ENCODE measurements around the gene PLCB4. TPM values are rescaled to one million over a fixed set of nuclear protein-coding genes. Genes with fewer than 3 reads are reported as not detected.

Gene PLCB4
- total and polyA plus RNA-seq, 2 experiments from 2014 or later = 6.5 to 16.1 TPM

GRCh38 chr20:9360431-9360830 is 291.5 kb downstream of the PLCB4 start:
- DNase-seq (ENCODE audit: low spot score) = no peak
- no peaks in the 10 kb centered on the region for H3K27me3 ChIP-seq (ENCODE audit: insufficient read depth)
- H4K20me1 ChIP-seq (replicated peaks; ENCODE audit: insufficient read depth) = no peaks in the 10 kb centered on the region
- H2AFZ ChIP-seq = no peak overlapping the region
- H3K4me2 ChIP-seq = no peak overlapping the region
- no peak overlapping the region for H3K27ac ChIP-seq (ENCODE audit: low read depth)
- no peaks in the 10 kb centered on the region for H3K79me2 ChIP-seq (replicated peaks; ENCODE audit: insufficient read depth)
- H3K9me2 ChIP-seq (ENCODE audit: insufficient read depth) = no peaks in the 10 kb centered on the region
- Mint-ChIP-seq H3K9me3 (no peaks in the 10 kb centered on the region), H3K4me1 (no peaks in the 10 kb centered on the region), H3K4me3 (no peak overlapping the region), H3K36me3 (ENCODE audit: low read depth) (peaks cover 4% of the 10 kb centered on the region; the same call in 1 of the 3 replicates), H3K27ac (no peak overlapping the region; the same call in 1 of the 2 replicates), H3K27me3 (ENCODE audit: insufficient read depth, low read depth, poor library complexity) (no peaks in the 10 kb centered on the region)
- H3K4me3 ChIP-seq = no peak overlapping the region
- no peaks in the 10 kb centered on the region for H3F3A ChIP-seq (replicated peaks; ENCODE audit: low read depth)
- H3K36me3 ChIP-seq (ENCODE audit: insufficient read depth) = no peaks in the 10 kb centered on the region
- H3K4me1 ChIP-seq (ENCODE audit: insufficient read depth) = no peaks in the 10 kb centered on the region
- no peak for TF ChIP-seq EZH2 (IDR thresholded peaks at IDR 0.05; ENCODE audit: low read depth, unreplicated experiment)
- TF ChIP-seq EZH2phosphoT487 (IDR thresholded peaks at IDR 0.05; ENCODE audit: unreplicated experiment) = no peak
- no peak for TF ChIP-seq JUNB (IDR thresholded peaks at IDR 0.05; ENCODE audit: unreplicated experiment)
- TF ChIP-seq, protein P1, sequence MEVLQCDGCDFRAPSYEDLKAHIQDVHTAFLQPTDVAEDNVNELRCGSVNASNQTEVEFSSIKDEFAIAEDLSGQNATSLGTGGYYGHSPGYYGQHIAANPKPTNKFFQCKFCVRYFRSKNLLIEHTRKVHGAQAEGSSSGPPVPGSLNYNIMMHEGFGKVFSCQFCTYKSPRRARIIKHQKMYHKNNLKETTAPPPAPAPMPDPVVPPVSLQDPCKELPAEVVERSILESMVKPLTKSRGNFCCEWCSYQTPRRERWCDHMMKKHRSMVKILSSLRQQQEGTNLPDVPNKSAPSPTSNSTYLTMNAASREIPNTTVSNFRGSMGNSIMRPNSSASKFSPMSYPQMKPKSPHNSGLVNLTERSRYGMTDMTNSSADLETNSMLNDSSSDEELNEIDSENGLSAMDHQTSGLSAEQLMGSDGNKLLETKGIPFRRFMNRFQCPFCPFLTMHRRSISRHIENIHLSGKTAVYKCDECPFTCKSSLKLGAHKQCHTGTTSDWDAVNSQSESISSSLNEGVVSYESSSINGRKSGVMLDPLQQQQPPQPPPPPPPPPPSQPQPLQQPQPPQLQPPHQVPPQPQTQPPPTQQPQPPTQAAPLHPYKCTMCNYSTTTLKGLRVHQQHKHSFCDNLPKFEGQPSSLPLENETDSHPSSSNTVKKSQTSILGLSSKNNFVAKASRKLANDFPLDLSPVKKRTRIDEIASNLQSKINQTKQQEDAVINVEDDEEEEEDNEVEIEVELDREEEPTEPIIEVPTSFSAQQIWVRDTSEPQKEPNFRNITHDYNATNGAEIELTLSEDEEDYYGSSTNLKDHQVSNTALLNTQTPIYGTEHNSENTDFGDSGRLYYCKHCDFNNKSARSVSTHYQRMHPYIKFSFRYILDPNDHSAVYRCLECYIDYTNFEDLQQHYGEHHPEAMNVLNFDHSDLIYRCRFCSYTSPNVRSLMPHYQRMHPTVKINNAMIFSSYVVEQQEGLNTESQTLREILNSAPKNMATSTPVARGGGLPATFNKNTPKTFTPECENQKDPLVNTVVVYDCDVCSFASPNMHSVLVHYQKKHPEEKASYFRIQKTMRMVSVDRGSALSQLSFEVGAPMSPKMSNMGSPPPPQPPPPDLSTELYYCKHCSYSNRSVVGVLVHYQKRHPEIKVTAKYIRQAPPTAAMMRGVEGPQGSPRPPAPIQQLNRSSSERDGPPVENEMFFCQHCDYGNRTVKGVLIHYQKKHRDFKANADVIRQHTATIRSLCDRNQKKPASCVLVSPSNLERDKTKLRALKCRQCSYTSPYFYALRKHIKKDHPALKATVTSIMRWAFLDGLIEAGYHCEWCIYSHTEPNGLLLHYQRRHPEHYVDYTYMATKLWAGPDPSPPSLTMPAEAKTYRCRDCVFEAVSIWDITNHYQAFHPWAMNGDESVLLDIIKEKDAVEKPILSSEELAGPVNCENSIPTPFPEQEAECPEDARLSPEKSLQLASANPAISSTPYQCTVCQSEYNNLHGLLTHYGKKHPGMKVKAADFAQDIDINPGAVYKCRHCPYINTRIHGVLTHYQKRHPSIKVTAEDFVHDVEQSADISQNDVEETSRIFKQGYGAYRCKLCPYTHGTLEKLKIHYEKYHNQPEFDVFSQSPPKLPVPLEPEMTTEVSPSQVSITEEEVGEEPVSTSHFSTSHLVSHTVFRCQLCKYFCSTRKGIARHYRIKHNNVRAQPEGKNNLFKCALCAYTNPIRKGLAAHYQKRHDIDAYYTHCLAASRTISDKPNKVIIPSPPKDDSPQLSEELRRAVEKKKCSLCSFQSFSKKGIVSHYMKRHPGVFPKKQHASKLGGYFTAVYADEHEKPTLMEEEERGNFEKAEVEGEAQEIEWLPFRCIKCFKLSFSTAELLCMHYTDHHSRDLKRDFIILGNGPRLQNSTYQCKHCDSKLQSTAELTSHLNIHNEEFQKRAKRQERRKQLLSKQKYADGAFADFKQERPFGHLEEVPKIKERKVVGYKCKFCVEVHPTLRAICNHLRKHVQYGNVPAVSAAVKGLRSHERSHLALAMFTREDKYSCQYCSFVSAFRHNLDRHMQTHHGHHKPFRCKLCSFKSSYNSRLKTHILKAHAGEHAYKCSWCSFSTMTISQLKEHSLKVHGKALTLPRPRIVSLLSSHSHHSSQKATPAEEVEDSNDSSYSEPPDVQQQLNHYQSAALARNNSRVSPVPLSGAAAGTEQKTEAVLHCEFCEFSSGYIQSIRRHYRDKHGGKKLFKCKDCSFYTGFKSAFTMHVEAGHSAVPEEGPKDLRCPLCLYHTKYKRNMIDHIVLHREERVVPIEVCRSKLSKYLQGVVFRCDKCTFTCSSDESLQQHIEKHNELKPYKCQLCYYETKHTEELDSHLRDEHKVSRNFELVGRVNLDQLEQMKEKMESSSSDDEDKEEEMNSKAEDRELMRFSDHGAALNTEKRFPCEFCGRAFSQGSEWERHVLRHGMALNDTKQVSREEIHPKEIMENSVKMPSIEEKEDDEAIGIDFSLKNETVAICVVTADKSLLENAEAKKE (CRISPR knock-in tag; IDR thresholded peaks at IDR 0.05) = no peak
- TF ChIP-seq, protein P2, sequence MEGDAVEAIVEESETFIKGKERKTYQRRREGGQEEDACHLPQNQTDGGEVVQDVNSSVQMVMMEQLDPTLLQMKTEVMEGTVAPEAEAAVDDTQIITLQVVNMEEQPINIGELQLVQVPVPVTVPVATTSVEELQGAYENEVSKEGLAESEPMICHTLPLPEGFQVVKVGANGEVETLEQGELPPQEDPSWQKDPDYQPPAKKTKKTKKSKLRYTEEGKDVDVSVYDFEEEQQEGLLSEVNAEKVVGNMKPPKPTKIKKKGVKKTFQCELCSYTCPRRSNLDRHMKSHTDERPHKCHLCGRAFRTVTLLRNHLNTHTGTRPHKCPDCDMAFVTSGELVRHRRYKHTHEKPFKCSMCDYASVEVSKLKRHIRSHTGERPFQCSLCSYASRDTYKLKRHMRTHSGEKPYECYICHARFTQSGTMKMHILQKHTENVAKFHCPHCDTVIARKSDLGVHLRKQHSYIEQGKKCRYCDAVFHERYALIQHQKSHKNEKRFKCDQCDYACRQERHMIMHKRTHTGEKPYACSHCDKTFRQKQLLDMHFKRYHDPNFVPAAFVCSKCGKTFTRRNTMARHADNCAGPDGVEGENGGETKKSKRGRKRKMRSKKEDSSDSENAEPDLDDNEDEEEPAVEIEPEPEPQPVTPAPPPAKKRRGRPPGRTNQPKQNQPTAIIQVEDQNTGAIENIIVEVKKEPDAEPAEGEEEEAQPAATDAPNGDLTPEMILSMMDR (conservative IDR thresholded peaks at IDR 0.05; ENCODE audit: low read depth in 2 of 2) = no peak
- no peak for TF ChIP-seq ZNF331 (CRISPR knock-in tag; IDR thresholded peaks at IDR 0.05; ENCODE audit: low read depth)
- TF ChIP-seq ETS1 (IDR thresholded peaks at IDR 0.05) = no peak
- TF ChIP-seq CREB1 (CRISPR knock-in tag; IDR thresholded peaks at IDR 0.05; ENCODE audit: low read depth) = no peak
- TF ChIP-seq POLR2AphosphoS5 (IDR thresholded peaks at IDR 0.05; ENCODE audit: low read depth) = no peak
- no peak for TF ChIP-seq NANOG (IDR thresholded peaks at IDR 0.05; ENCODE audit: borderline replicate concordance)
- no peak for TF ChIP-seq STAT1 (IDR thresholded peaks at IDR 0.05; ENCODE audit: unreplicated experiment)
- no peak for ATAC-seq

Data from GM23338 (cell line).